Skeletal muscle cell (primary cell): ENCODE data around the gene MAGEB4.
A peak's percentile ranks its signal among the peaks of the same experiment; 100 is the strongest.

Experiments
- DNase-seq: peaks from one replicate; pipeline ENCODE4 v3.0.0-alpha.2; 2010; ENCODE audit warnings: low read depth
- H3K4me3 ChIP-seq: 2 replicates; pipeline ENCODE4 v1.5.1; 2011; ENCODE audit warnings: low read depth, mild to moderate bottlenecking, control low read depth, low read length, moderate library complexity

MAGEB4 gene

DNA sequence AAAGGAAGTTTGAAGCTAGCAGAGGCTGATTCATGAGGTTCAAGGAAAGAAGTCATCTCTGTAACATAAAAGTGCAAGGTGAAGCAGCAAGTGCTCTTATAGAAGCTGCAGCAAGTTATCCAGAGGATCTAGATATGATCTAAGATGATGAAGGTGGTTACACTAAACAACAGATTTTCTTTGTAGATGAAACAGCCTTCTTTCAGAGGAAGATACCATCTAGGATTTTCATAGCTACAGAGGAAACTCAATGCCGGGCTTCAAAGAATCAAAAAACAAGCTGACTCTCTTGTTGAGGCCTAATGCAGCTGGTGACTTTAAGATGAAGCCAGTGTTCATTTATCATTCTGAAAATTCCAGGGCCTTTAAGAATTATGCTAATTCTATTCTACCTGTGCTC lies 38.6 kb downstream of the MAGEB4 start:
- no peak for DNase-seq
- H3K4me3 ChIP-seq = no peak overlapping the region

GRCh38 chrX:30282527-30282926 lies 40.7 kb downstream of the MAGEB4 start:
- DNase-seq = no peak
- H3K4me3 ChIP-seq = no peak overlapping the region

GRCh38 chrX:30283456-30284200 lies 41.8 kb downstream of the MAGEB4 start:
- peak; percentile 70 for DNase-seq
- H3K4me3 ChIP-seq = no peak overlapping the region
